HCT116 (cell line): ENCODE measurements around the gene NELFB. TPM values are rescaled to one million over a fixed set of nuclear protein-coding genes. Genes with fewer than 3 reads are reported as not detected.

Experiments
- ATAC-seq: fragments of 200-7000 bp; cut with Tn5 transposase; 2 replicates; pipeline ENCODE4 v1.9.1; 2020; ENCODE audit warnings: mild to moderate bottlenecking, moderate library complexity
- BruUV-seq: library from RNA; stranded (reverse); fragments of 400-500 nt; replicated peaks from 2 replicates; lab custom pipeline; 2021; lab: Mats Ljungman, UMichigan
- CTCF ChIA-PET: fragments of 300-600 bp; sonication (Branson Sonifier 250); formaldehyde crosslinking; loops from one replicate; lab custom pipeline; 2021; ENCODE audit warnings: antibody characterized with exemption; lab: Charles Lee
- POLR2A ChIA-PET: fragments of 300-600, 350-600 bp; sonication (Branson Sonifier 250); formaldehyde crosslinking; loops from one replicate; lab custom pipeline; 2021; ENCODE audit warnings: antibody characterized with exemption; lab: Charles Lee
- RAD21 ChIA-PET, 2 experiments: fragments of 300-600 bp; sonication (Branson Sonifier 250); formaldehyde crosslinking; loops; one replicate each; lab custom pipeline; 2023; ENCODE audit warnings: low total read pairs in 2 of 2; ENCODE audit not compliant: uncharacterized antibody in 2 of 2, unreplicated experiment in 2 of 2, low non-redundant PET in 1 of 2; lab: Charles Lee
- DNase-seq: peaks from one replicate; pipeline ENCODE4 v3.0.0-alpha.2; 2010; ENCODE audit warnings: low read depth, low spot score
- H2AFZ ChIP-seq: fragments of 200-600 bp; shearing (Covaris generic), sonication (generic); 2 replicates; pipeline ENCODE4 v1.6.1; 2017; ENCODE audit warnings: low read depth, mixed run types, mixed read lengths, antibody characterized with exemption, low read length; ENCODE audit not compliant: poor library complexity, severe bottlenecking
- H3K27ac ChIP-seq: 2 replicates; pipeline ENCODE4 v1.5.1; 2012; ENCODE audit warnings: low read depth, low read length
- H3K27me3 ChIP-seq: fragments of 200-600 bp; sonication (generic); 2 replicates; pipeline ENCODE4 v1.6.1; 2016; ENCODE audit warnings: mixed run types, low read length, mixed read lengths; ENCODE audit not compliant: insufficient read depth
- H3K36me3 ChIP-seq, 2 experiments: fragments of 200-500 bp in 1 of 2; fragments of 200-600 bp in 1 of 2; sonication (Bioruptor generic) in 1 of 2; sonication (generic) in 1 of 2; 2 replicates each; pipeline versions ENCODE4 v1.5.1 to v1.6.1; 2014 to 2016; ENCODE audit warnings: low read length in 2 of 2, inconsistent platforms in 1 of 2, mixed read lengths in 1 of 2, mixed run types in 1 of 2; ENCODE audit not compliant: insufficient read depth in 2 of 2, control insufficient read depth in 1 of 2
- H3K4me1 ChIP-seq, 2 experiments: fragments of 200-600 bp in 1 of 2; sonication (generic) in 1 of 2; 2 replicates each; pipeline versions ENCODE4 v1.5.1 to v1.6.1; 2012 to 2017; ENCODE audit warnings: low read length in 2 of 2, inconsistent platforms in 1 of 2, mild to moderate bottlenecking in 1 of 2, mixed read lengths in 1 of 2, mixed run types in 1 of 2, moderate library complexity in 1 of 2; ENCODE audit not compliant: insufficient read depth in 2 of 2, control insufficient read depth in 1 of 2
- H3K4me2 ChIP-seq: fragments of 200-600 bp; sonication (generic); 2 replicates; pipeline ENCODE4 v1.6.1; 2017; ENCODE audit warnings: mixed run types, low read length, mixed read lengths
- H3K4me3 ChIP-seq, 2 experiments: fragments of 200-600 bp in 1 of 2; sonication (generic) in 1 of 2; replicated peaks in 1 of 2; 2 replicates each; pipeline ENCODE4 v1.5.1; 2011 to 2016; ENCODE audit warnings: low read length in 2 of 2, control low read depth in 1 of 2, low read depth in 1 of 2, mild to moderate bottlenecking in 1 of 2, mixed read lengths in 1 of 2, mixed run types in 1 of 2
- H3K79me2 ChIP-seq: fragments of 200-600 bp; sonication (generic); 2 replicates; pipeline ENCODE4 v1.6.1; 2017; ENCODE audit warnings: mild to moderate bottlenecking, mixed run types, low read length, moderate library complexity, mixed read lengths; ENCODE audit not compliant: insufficient read depth
- H3K9ac ChIP-seq: fragments of 200-600 bp; sonication (generic); 2 replicates; pipeline ENCODE4 v1.6.1; 2016; ENCODE audit warnings: low read length, mixed read lengths
- H3K9me2 ChIP-seq: fragments of 200-600 bp; sonication (generic), shearing (Covaris generic); 2 replicates; pipeline ENCODE4 v1.6.1; 2017; ENCODE audit warnings: mixed run types, mild to moderate bottlenecking, moderate library complexity; ENCODE audit not compliant: insufficient read depth
- H3K9me3 ChIP-seq, 2 experiments: fragments of 200-500 bp in 1 of 2; fragments of 200-600 bp in 1 of 2; sonication (Bioruptor generic) in 1 of 2; sonication (generic) in 1 of 2; 2 replicates each; pipeline ENCODE4 v1.6.1; 2014 to 2017; ENCODE audit warnings: low read length in 2 of 2, mixed read lengths in 2 of 2, inconsistent platforms in 1 of 2, low read depth in 1 of 2, mild to moderate bottlenecking in 1 of 2, mixed run types in 1 of 2, moderate library complexity in 1 of 2; ENCODE audit not compliant: control insufficient read depth in 1 of 2, insufficient read depth in 1 of 2
- H4K20me1 ChIP-seq: fragments of 200-600 bp; sonication (generic), shearing (Covaris generic); 2 replicates; pipeline ENCODE4 v1.6.1; 2017; ENCODE audit warnings: mixed run types, mild to moderate bottlenecking, moderate library complexity; ENCODE audit not compliant: insufficient read depth
- CBX3 ChIP-seq: IDR thresholded peaks from 2 replicates; pipeline ENCODE4 v1.6.1; 2012; ENCODE audit warnings: low read depth
- CTCF ChIP-seq, 3 experiments: fragments of 200-600 bp in 1 of 3; sonication (generic) in 1 of 3; IDR thresholded peaks in 2 of 3; conservative IDR thresholded peaks in 1 of 3; 2 replicates each; pipeline ENCODE4 v1.5.1; 2012 to 2017; ENCODE audit warnings: low read depth in 2 of 3, low read length in 2 of 3, antibody characterized with exemption in 1 of 3, borderline replicate concordance in 1 of 3, control low read depth in 1 of 3, mild to moderate bottlenecking in 1 of 3, mixed read lengths in 1 of 3, mixed run types in 1 of 3, moderate library complexity in 1 of 3; ENCODE audit not compliant: insufficient read depth in 1 of 3
- EZH2phosphoT487 ChIP-seq: fragments of 200-600 bp; IDR thresholded peaks from 2 replicates; pipeline ENCODE4 v1.6.1; 2018; ENCODE audit warnings: antibody characterized with exemption, borderline replicate concordance
- MAX ChIP-seq: IDR thresholded peaks from 2 replicates; pipeline ENCODE4 v1.6.1; 2012
- POLR2A ChIP-seq: IDR thresholded peaks from 2 replicates; pipeline ENCODE4 v1.7.0; 2011; ENCODE audit warnings: borderline replicate concordance; ENCODE audit not compliant: insufficient read depth, insufficient read length; ENCODE audit errors: extremely low read depth
- POLR2AphosphoS5 ChIP-seq: IDR thresholded peaks from 2 replicates; pipeline ENCODE4 v1.6.1; 2011; ENCODE audit warnings: mild to moderate bottlenecking, low read depth, low read length, moderate library complexity
- SIN3A ChIP-seq: IDR thresholded peaks from 2 replicates; pipeline ENCODE4 v1.6.1; 2012; ENCODE audit warnings: low read depth
- SP1 ChIP-seq: IDR thresholded peaks from 2 replicates; pipeline ENCODE4 v1.6.1; 2012; ENCODE audit warnings: low read depth
- SRF ChIP-seq: IDR thresholded peaks from 2 replicates; pipeline ENCODE4 v1.6.1; 2012; ENCODE audit warnings: low read depth
- TCF7L2 ChIP-seq: IDR thresholded peaks from 2 replicates; pipeline ENCODE4 v1.7.0; 2011; ENCODE audit warnings: borderline replicate concordance, inconsistent platforms; ENCODE audit not compliant: insufficient read depth, insufficient read length; ENCODE audit errors: extremely low read depth
- ZBTB33 ChIP-seq: IDR thresholded peaks from 2 replicates; pipeline ENCODE4 v1.6.1; 2011; ENCODE audit warnings: mild to moderate bottlenecking, low read length, moderate library complexity; ENCODE audit not compliant: insufficient replicate concordance; ENCODE audit errors: extremely low read depth
- ZFX ChIP-seq: fragments of 450-650 bp; IDR thresholded peaks from 2 replicates; pipeline ENCODE4 v1.6.1; 2017
- intact Hi-C: fragments of 100-400 bp; cut with micrococcal nuclease; formaldehyde crosslinking; loops from 2 replicates; pipeline ENCODE4 v1.10.0; 2022
- total RNA-seq: library from RNA; stranded (reverse); gene quantifications from one replicate; pipeline ENCODE4 v1.2.1, GENCODE V29; 2021; ENCODE audit not compliant: unreplicated experiment

Gene NELFB
- total RNA-seq, 1 experiment from 2014 or later = 86.4 TPM

- ATAC-seq (no peak), DNase-seq (no peak)
- TF ChIP-seq CTCF (IDR thresholded peaks at IDR 0.05 in 2 of 3, conservative IDR thresholded peaks at IDR 0.05 in 1 of 3; ENCODE audit: borderline replicate concordance in 1 of 3, insufficient read depth in 1 of 3, low read depth in 2 of 3, low read length in 2 of 3) (0 out of 6 replicates have a peak, but pooled peaks of 2 of the 3 experiments have one; percentile 7 to 12), POLR2A (no peak)
- H3K9ac ChIP-seq = no peak overlapping the region
- H2AFZ ChIP-seq = no peak overlapping the region
- RAD21 ChIA-PET = no interaction called here
- H3K4me3 ChIP-seq = no peak overlapping the region
- peaks cover 11 to 49% of the 10 kb centered on the region in 2 experiments for H3K4me1 ChIP-seq
- CTCF ChIA-PET = no interaction called here
- peaks cover 17% of the 10 kb centered on the region for H3K79me2 ChIP-seq
- H3K36me3 ChIP-seq = no peaks in the 10 kb centered on the region
- H3K27ac ChIP-seq = no peak overlapping the region; the same call in 1 of the 2 replicates
- no peak overlapping the region for H3K4me2 ChIP-seq
- no peaks in the 10 kb centered on the region for H3K9me3 ChIP-seq
- POLR2A ChIA-PET = no interaction called here
- intact Hi-C loops = no loop called here
- H4K20me1 ChIP-seq = peaks cover 2% of the 10 kb centered on the region; the same call in 1 of the 2 replicates
- no peaks in the 10 kb centered on the region for H3K27me3 ChIP-seq
- no peaks in the 10 kb centered on the region for H3K9me2 ChIP-seq
- no TSS peak for BruUV-seq
Observed at GRCh38 chr9:137304383-137305059, 49.4 kb downstream of the NELFB start.

- ATAC-seq (peak; percentile 15; the same call in 1 of the 2 replicates), DNase-seq (no peak)
- CTCF ChIA-PET = no interaction called here
- RAD21 ChIA-PET = no interaction called here
- Histone ChIP-seq H3K4me2 (no peak overlapping the region), H4K20me1 (peaks cover 2% of the 10 kb centered on the region; the same call in 1 of the 2 replicates), H3K27me3 (no peaks in the 10 kb centered on the region), H2AFZ (no peak overlapping the region), H3K27ac (no peak overlapping the region; the same call in 1 of the 2 replicates), H3K79me2 (peaks cover 11% of the 10 kb centered on the region), H3K36me3 (no peaks in the 10 kb centered on the region), H3K4me3 (no peak overlapping the region), H3K4me1 (peaks cover 8 to 48% of the 10 kb centered on the region in 2 experiments), H3K9ac (no peak overlapping the region), H3K9me2 (no peaks in the 10 kb centered on the region), H3K9me3 (no peaks in the 10 kb centered on the region)
- intact Hi-C loops = no loop called here
- no TSS peak for BruUV-seq
- POLR2A ChIA-PET = no interaction called here
- TF ChIP-seq POLR2AphosphoS5 = no peak
- no peak for TF ChIP-seq EZH2phosphoT487
- no peak for TF ChIP-seq SP1
- no peak for TF ChIP-seq MAX
- TF ChIP-seq SRF = no peak
- no peak for TF ChIP-seq SIN3A
- TF ChIP-seq ZBTB33 = no peak
- TF ChIP-seq CBX3 = no peak
- TF ChIP-seq TCF7L2 = no peak
- no peak for TF ChIP-seq ZFX
Observed at GRCh38 chr9:137305060-137305797, 50.1 kb downstream of the NELFB start.
